Peyer's patch (tissue), 4 donors: ENCODE data around the gene VILL.

Experiments
- POLR2A ChIP-seq, 2 donors: fragments of 450-650 bp; IDR thresholded peaks; one replicate each; pipeline ENCODE4 v1.5.1; 2017; ENCODE audit warnings: antibody characterized with exemption in 2 of 2, mild to moderate bottlenecking in 2 of 2, moderate library complexity in 2 of 2
- TF ChIP-seq, protein P1 (sequence below), 6 experiments: fragments of 450-650 bp in 4 of 6; fragments of 200-600 bp in 2 of 6; sonication (generic) in 1 of 6; IDR thresholded peaks; one replicate each; pipeline ENCODE4 v1.5.1; 2017 to 2019; ENCODE audit warnings: antibody characterized with exemption in 6 of 6, mild to moderate bottlenecking in 3 of 6, moderate library complexity in 1 of 6

DNA sequence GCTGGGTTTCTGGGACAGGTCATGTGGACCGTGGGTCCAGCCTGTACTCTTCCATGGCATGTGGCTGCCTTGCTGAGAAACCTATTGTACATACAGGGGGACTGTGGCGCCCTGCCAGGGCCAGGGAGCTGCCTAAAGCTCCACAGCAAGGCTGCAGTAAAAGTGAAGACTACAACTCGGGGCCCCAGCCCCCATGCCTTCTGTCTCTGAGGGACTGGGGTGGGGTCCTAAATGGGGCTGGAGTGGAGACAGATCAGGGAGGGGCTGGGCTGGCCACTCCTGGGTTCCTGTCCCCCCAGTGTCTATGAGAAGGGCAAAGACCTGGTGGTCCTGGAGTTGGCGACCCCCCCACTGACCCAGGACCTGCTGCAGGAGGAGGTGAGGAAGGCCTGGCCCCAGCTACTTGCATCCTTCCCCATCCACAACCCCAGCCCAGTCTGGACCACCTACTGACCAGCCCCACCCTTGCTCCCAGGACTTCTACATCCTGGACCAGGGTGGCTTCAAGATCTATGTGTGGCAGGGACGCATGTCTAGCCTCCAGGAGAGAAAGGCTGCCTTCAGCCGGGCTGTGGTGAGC is 7.3 kb downstream of the VILL start:
- TF ChIP-seq, protein P1, sequence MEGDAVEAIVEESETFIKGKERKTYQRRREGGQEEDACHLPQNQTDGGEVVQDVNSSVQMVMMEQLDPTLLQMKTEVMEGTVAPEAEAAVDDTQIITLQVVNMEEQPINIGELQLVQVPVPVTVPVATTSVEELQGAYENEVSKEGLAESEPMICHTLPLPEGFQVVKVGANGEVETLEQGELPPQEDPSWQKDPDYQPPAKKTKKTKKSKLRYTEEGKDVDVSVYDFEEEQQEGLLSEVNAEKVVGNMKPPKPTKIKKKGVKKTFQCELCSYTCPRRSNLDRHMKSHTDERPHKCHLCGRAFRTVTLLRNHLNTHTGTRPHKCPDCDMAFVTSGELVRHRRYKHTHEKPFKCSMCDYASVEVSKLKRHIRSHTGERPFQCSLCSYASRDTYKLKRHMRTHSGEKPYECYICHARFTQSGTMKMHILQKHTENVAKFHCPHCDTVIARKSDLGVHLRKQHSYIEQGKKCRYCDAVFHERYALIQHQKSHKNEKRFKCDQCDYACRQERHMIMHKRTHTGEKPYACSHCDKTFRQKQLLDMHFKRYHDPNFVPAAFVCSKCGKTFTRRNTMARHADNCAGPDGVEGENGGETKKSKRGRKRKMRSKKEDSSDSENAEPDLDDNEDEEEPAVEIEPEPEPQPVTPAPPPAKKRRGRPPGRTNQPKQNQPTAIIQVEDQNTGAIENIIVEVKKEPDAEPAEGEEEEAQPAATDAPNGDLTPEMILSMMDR (IDR thresholded peaks at IDR 0.05) = no peak
- no peak for TF ChIP-seq POLR2A (IDR thresholded peaks at IDR 0.05)
